Measurements from ENCODE around the gene OCIAD2. TPM values are rescaled to one million over a fixed set of nuclear protein-coding genes. Genes with fewer than 3 reads are reported as not detected.
A peak's percentile ranks its signal among the peaks of the same experiment; 100 is the strongest.

Gene OCIAD2
- total RNA-seq, 1 experiment from 2014 or later, result 64.0 TPM

GRCh38 chr4:48909697-48910096, 3.1 kb upstream of the OCIAD2 start:
- peak overlapping the region; percentile 15; the same call in 1 of the 2 replicates for H3K9ac ChIP-seq (ENCODE audit: low read length)
- ChIA-PET RAD21 (ENCODE audit: low non-redundant PET in 1 of 2, low total read pairs in 2 of 2, uncharacterized antibody in 2 of 2, unreplicated experiment in 2 of 2) (no interaction called here), CTCF (interaction anchor here (1.0 kb wide), 1 partner anchor 35 kb away, joined by 4 read pairs; no protein-coding TSS in a partner anchor), POLR2A (interaction anchor here (0.9 to 1.4 kb wide), 2 partner anchors 35 to 59 kb away, joined by 3 to 4 read pairs; no protein-coding TSS in a partner anchor)
- H3K9me2 ChIP-seq (ENCODE audit: insufficient read depth), result no peaks in the 10 kb centered on the region
- no peak overlapping the region for H3K4me3 ChIP-seq (replicated peaks in 1 of 2; ENCODE audit: low read depth in 1 of 2, low read length in 2 of 2)
- BruUV-seq (replicated peaks), result no TSS peak
- H3K4me1 ChIP-seq (ENCODE audit: control insufficient read depth in 1 of 2, insufficient read depth in 2 of 2, low read length in 2 of 2), result peaks cover 18 to 53% of the 10 kb centered on the region in 2 experiments
- H3K9me3 ChIP-seq (ENCODE audit: control insufficient read depth in 1 of 2, insufficient read depth in 1 of 2, low read depth in 1 of 2, low read length in 2 of 2), result no peaks in the 10 kb centered on the region
- no peaks in the 10 kb centered on the region for H3K27me3 ChIP-seq (ENCODE audit: insufficient read depth, low read length)
- no peaks in the 10 kb centered on the region for H3K36me3 ChIP-seq (ENCODE audit: control insufficient read depth in 1 of 2, insufficient read depth in 2 of 2, low read length in 2 of 2)
- intact Hi-C loops (cut with micrococcal nuclease), result loop anchor here (2.0 to 5.0 kb wide), 2 partner anchors 53 to 332 kb away; no protein-coding TSS in a partner anchor
- H4K20me1 ChIP-seq (ENCODE audit: insufficient read depth), result no peaks in the 10 kb centered on the region
- peak overlapping the region; percentile 61; the same call in 1 of the 2 replicates for H3K27ac ChIP-seq (ENCODE audit: low read depth, low read length)
- ATAC-seq (peak; percentile 85), DNase-seq (ENCODE audit: low read depth, low spot score) (peak; percentile 92)
- no peak overlapping the region for H2AFZ ChIP-seq (ENCODE audit: low read depth, low read length, poor library complexity, severe bottlenecking)
- H3K4me2 ChIP-seq (ENCODE audit: low read length), result peak overlapping the region; percentile 70
- no peaks in the 10 kb centered on the region; the same call in 1 of the 2 replicates for H3K79me2 ChIP-seq (ENCODE audit: insufficient read depth, low read length)
- peak; percentile 45; the same call in 1 of the 2 replicates for TF ChIP-seq CEBPB (IDR thresholded peaks at IDR 0.05; ENCODE audit: low read depth)
- no peak for TF ChIP-seq ZFX (IDR thresholded peaks at IDR 0.05)
- TF ChIP-seq ZNF274 (IDR thresholded peaks at IDR 0.05; ENCODE audit: low read depth, low read length), result no peak
- peak; percentile 50; the same call in 1 of the 2 replicates for TF ChIP-seq POLR2AphosphoS5 (IDR thresholded peaks at IDR 0.05; ENCODE audit: low read depth, low read length)
- TF ChIP-seq REST (IDR thresholded peaks at IDR 0.05; ENCODE audit: low read depth), result no peak
- TF ChIP-seq CBX3 (IDR thresholded peaks at IDR 0.05; ENCODE audit: low read depth), result peak; percentile 88; the same call in 1 of the 2 replicates
- TF ChIP-seq YY1 (IDR thresholded peaks at IDR 0.05; ENCODE audit: extremely low read depth, insufficient replicate concordance, low read depth, low read length), result peak; percentile 16
- TF ChIP-seq EGR1 (IDR thresholded peaks at IDR 0.05; ENCODE audit: low read depth), result no peak
- peak; percentile 85 for TF ChIP-seq TCF7L2 (IDR thresholded peaks at IDR 0.05; ENCODE audit: borderline replicate concordance, extremely low read depth, insufficient read depth, insufficient read length)
- no peak for TF ChIP-seq ZBTB33 (IDR thresholded peaks at IDR 0.05; ENCODE audit: extremely low read depth, insufficient replicate concordance, low read length)
- peak; percentile 91 for TF ChIP-seq JUND (IDR thresholded peaks at IDR 0.05)
- peak; percentile 41; the same call in 1 of the 2 replicates for TF ChIP-seq RAD21 (IDR thresholded peaks at IDR 0.05; ENCODE audit: low read depth)
- no peak for TF ChIP-seq EZH2phosphoT487 (IDR thresholded peaks at IDR 0.05; ENCODE audit: borderline replicate concordance)
- TF ChIP-seq EZH2 (IDR thresholded peaks at IDR 0.05), result no peak
- TF ChIP-seq ATF3 (IDR thresholded peaks at IDR 0.05), result peak; percentile 54; the same call in 1 of the 2 replicates
- TF ChIP-seq SIN3A (IDR thresholded peaks at IDR 0.05; ENCODE audit: low read depth), result 0 out of 2 replicates have a peak, but pooled peaks have one; percentile 20
- peak; percentile 87 for TF ChIP-seq MAX (IDR thresholded peaks at IDR 0.05)
- TF ChIP-seq SRF (IDR thresholded peaks at IDR 0.05; ENCODE audit: low read depth), result peak; percentile 52; the same call in 1 of the 2 replicates
- no peak for TF ChIP-seq ELF1 (IDR thresholded peaks at IDR 0.05; ENCODE audit: borderline replicate concordance, low read depth)
- peak; percentile 90 for TF ChIP-seq FOSL1 (IDR thresholded peaks at IDR 0.05; ENCODE audit: low read depth)
- no peak for TF ChIP-seq POLR2A (IDR thresholded peaks at IDR 0.05; ENCODE audit: borderline replicate concordance, extremely low read depth, insufficient read depth, insufficient read length)
- peak; percentile 82 for TF ChIP-seq SP1 (IDR thresholded peaks at IDR 0.05; ENCODE audit: low read depth)
